ENCODE results near the gene IMMP1L.

GRCh38 chr11:31512117-31512516, 2.7 kb upstream of the IMMP1L start:
- TF ChIP-seq CTCF (IDR thresholded peaks at IDR 0.05; ENCODE audit: extremely low read depth in 1 of 2, insufficient read depth in 1 of 2, low read depth in 1 of 2, low read length in 2 of 2) (no peak), POLR2AphosphoS5 (IDR thresholded peaks at IDR 0.05; ENCODE audit: insufficient read depth, low read depth, low read length) (no peak), MYC (IDR thresholded peaks at IDR 0.05; ENCODE audit: low read depth, low read length) (no peak), POLR2A (IDR thresholded peaks at IDR 0.05; ENCODE audit: low read depth, low read length) (no peak), EZH2 (IDR thresholded peaks at IDR 0.05; ENCODE audit: borderline replicate concordance, low read depth, low read length, severe bottlenecking) (no peak), MAX (IDR thresholded peaks at IDR 0.05; ENCODE audit: insufficient read depth, insufficient read length) (no peak), JUN (IDR thresholded peaks at IDR 0.05; ENCODE audit: borderline replicate concordance, insufficient read depth, insufficient read length, low read depth) (no peak), GATA2 (IDR thresholded peaks at IDR 0.05; ENCODE audit: insufficient read depth, insufficient read length, low read depth, low read length) (no peak), FOS (IDR thresholded peaks at IDR 0.05; ENCODE audit: borderline replicate concordance, insufficient read depth, low read length) (no peak)

Measured in endothelial cell of umbilical vein (primary cell).